ENCODE results near the gene SND1. TPM values are rescaled to one million over a fixed set of nuclear protein-coding genes. Genes with fewer than 3 reads are reported as not detected.

The SND1 gene
- total and polyA plus RNA-seq, 9 donors = 88.3 to 125 (median 97.7) TPM

DNA sequence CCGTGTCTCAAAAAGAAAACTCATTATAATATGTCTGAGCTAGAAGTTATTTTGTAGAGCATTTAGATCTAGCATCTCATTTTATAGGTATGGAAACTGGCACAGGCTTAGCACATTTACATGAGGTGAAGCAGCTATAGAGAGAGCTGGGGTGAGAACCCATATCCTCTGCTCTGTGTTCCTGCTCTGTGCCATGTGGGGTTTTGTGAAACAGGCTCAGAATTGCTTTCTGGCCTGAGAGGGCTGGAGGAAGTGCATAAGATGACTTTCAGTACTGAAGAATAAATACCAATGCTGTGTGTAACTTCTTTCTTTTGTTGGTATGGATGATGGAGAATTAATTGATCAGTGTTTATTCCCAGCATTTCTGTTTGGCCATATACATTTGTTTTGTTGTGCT, 220.1 kb downstream of the SND1 start:
- WGBS (ENCODE audit: insufficient coverage) = no CpG with 5 or more reads among the region's 1 CpG
- Histone ChIP-seq H3K36me3 (ENCODE audit: control insufficient read depth, insufficient read depth, low read length) (no peaks in the 10 kb centered on the region), H3K9me3 (replicated peaks; ENCODE audit: control insufficient read depth, low read depth, low read length) (no peaks in the 10 kb centered on the region), H3K27me3 (ENCODE audit: control insufficient read depth, insufficient read depth, low read length) (no peaks in the 10 kb centered on the region), H3K27ac (ENCODE audit: low read length) (no peak overlapping the region), H3K4me1 (ENCODE audit: control insufficient read depth, insufficient read depth, low read length) (no peaks in the 10 kb centered on the region), H3K4me3 (ENCODE audit: low read length) (no peak overlapping the region)
- DNase-seq = no peak

DNA sequence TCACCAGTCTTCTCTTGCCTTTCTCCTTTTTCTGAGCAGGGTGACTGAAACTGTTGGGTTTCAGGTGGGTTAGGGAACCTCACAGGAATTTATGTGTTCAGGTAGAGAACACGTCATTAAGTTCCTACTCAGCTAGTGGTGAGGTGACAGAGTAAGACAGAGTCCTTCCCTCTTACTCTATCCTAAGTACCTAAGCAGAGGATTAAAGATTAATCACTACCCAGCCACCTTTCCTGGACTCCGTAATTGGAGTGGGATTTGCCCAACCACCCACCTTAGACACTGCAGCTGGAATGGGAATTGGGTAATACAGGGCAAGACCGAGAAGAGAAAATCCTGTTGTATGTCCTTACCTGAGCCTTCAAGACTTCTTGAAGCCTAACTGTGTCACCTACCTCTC, 221.2 kb downstream of the SND1 start:
- no peaks in the 10 kb centered on the region for H3K27me3 ChIP-seq (ENCODE audit: control insufficient read depth, insufficient read depth, low read length)
- H3K27ac ChIP-seq (ENCODE audit: low read length) = no peak overlapping the region
- no peak overlapping the region for H3K4me3 ChIP-seq (ENCODE audit: low read length)
- no peaks in the 10 kb centered on the region for H3K9me3 ChIP-seq (replicated peaks; ENCODE audit: control insufficient read depth, low read depth, low read length)
- H3K4me1 ChIP-seq (ENCODE audit: control insufficient read depth, insufficient read depth, low read length) = no peaks in the 10 kb centered on the region
- WGBS (ENCODE audit: insufficient coverage) = no CpG with 5 or more reads among the region's 3 CpGs
- DNase-seq = no peak
- no peaks in the 10 kb centered on the region for H3K36me3 ChIP-seq (ENCODE audit: control insufficient read depth, insufficient read depth, low read length)

DNA sequence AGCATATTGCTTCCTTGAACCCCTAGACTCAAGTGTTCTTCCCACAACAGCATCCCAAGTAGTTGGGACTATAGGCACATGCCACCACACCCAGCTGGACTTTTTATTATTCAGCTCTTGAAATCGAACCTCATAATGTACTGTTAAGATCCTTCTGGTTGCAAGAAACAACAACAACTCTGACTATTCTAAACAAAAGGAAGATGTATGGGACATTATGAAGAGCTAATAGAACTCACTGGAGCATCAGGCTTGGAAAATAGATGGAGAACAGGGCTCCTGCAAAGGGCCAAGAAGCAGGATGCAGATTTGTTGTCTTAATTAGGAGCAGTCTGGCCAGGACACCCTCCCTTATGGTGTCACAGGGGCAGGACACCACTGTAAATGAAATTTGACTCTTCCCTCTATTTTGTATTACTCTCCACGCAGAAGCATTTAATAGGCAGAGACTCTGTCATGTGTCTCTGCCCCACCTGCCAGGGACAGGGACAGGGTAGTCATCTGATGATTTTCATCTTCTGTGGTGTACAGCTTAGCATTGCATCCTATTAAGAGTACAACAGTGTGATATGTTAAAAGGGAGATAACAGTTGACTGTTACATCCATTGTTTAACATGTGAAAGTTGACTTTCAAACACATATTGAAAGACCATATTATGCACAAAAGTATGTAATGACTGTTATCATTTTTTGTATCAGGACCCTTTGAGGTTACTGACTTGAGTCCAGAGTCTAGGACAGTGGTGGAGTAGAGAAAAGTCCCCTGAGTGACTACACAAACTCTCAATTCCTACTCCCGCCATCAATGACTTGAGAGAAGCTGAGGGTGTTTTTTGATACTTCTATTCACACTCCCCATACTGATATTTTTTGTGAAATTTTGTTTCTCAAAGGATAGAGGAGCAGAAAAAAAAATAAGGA, 222.0 kb downstream of the SND1 start:
- Histone ChIP-seq H3K4me1 (ENCODE audit: control insufficient read depth, insufficient read depth, low read length) (no peaks in the 10 kb centered on the region), H3K27ac (ENCODE audit: low read length) (no peak overlapping the region), H3K36me3 (ENCODE audit: control insufficient read depth, insufficient read depth, low read length) (no peaks in the 10 kb centered on the region), H3K27me3 (ENCODE audit: control insufficient read depth, insufficient read depth, low read length) (no peaks in the 10 kb centered on the region), H3K4me3 (ENCODE audit: low read length) (no peak overlapping the region), H3K9me3 (replicated peaks; ENCODE audit: control insufficient read depth, low read depth, low read length) (no peaks in the 10 kb centered on the region)
- no CpG with 5 or more reads among the region's 3 CpGs for WGBS (ENCODE audit: insufficient coverage)
- DNase-seq = no peak

DNA sequence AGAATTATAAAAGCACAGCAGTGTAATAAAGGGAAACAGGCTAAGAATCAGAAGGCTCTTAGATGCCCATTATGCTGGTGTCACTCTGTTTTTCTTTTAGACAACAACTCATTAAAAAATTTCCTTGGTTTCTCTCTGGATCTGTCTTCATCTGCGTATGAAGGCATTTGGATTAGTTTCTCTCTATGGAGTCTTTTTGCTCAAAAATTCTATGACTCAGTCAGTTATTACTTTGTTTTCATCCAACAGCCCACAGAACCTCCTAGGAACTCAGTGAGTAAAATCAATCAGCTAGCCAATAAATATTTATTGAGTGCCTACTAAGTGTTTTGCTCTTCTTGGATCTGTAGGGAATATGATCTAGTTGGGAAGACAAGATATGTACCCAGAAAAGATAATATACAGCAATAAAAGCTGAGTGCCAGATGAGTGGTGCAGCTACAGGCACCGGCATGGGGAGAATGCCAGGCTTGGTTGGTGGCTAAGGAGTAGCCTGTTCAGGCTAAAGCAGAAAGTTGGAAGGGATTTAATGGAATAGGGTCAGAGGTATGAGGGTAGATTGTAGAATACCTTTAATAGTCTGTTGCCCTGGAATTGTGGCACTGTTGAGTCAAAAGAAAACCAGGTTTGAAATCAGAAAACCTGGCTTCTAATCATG, 223.1 kb downstream of the SND1 start:
- H3K4me1 ChIP-seq (ENCODE audit: control insufficient read depth, insufficient read depth, low read length) = no peaks in the 10 kb centered on the region
- no peak overlapping the region for H3K4me3 ChIP-seq (ENCODE audit: low read length)
- WGBS (ENCODE audit: insufficient coverage) = 100% methylated on average over 1 of the region's 2 CpGs
- H3K9me3 ChIP-seq (replicated peaks; ENCODE audit: control insufficient read depth, low read depth, low read length) = no peaks in the 10 kb centered on the region
- H3K27me3 ChIP-seq (ENCODE audit: control insufficient read depth, insufficient read depth, low read length) = no peaks in the 10 kb centered on the region
- no peak for DNase-seq
- H3K27ac ChIP-seq (ENCODE audit: low read length) = no peak overlapping the region
- H3K36me3 ChIP-seq (ENCODE audit: control insufficient read depth, insufficient read depth, low read length) = no peaks in the 10 kb centered on the region

DNA sequence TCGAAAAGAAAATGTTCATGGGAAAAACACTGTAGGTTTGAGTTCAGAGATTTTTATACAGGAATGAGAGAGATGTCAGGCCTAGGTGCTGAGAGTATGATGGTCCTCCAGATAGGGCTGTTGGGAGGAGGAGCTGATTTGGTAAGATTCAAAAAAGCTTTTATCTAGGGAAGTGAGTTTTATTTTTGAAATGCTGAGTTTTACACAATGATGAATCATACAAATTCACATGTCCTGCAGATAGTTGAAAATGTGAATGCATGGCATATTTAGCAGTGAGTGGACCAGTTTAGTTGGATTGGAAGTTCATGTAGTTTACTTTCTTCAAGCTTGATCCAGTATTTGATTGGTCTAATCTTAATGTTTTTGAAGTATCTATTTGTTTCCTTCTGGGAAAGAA, 224.4 kb downstream of the SND1 start:
- WGBS (ENCODE audit: insufficient coverage) = 89% methylated on average over 1 of the region's 1 CpG
- Histone ChIP-seq H3K36me3 (ENCODE audit: control insufficient read depth, insufficient read depth, low read length) (no peaks in the 10 kb centered on the region), H3K9me3 (replicated peaks; ENCODE audit: control insufficient read depth, low read depth, low read length) (no peaks in the 10 kb centered on the region), H3K4me1 (ENCODE audit: control insufficient read depth, insufficient read depth, low read length) (no peaks in the 10 kb centered on the region), H3K27ac (ENCODE audit: low read length) (no peak overlapping the region), H3K27me3 (ENCODE audit: control insufficient read depth, insufficient read depth, low read length) (no peaks in the 10 kb centered on the region), H3K4me3 (ENCODE audit: low read length) (no peak overlapping the region)
- DNase-seq = no peak

DNA sequence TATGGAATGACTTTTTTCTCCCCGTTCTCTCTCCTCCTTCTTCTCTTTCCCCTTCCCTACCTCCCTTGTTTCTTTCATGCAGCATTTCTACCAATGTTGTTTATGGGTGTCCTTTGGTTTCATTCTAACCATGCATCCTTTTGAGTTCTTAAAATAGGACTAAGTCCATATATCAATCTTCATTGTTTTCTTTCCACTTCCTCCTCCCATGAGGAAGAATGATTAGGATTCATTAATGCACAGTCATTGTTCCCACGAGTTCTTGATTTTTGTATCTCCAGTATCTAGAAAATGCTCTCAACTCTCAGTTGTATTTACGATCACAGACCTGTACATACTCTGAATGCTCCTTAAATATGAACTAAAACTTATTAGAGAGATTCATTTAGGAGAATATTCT, 226.0 kb downstream of the SND1 start:
- Histone ChIP-seq H3K27ac (ENCODE audit: low read length) (no peak overlapping the region), H3K36me3 (ENCODE audit: control insufficient read depth, insufficient read depth, low read length) (no peaks in the 10 kb centered on the region), H3K9me3 (replicated peaks; ENCODE audit: control insufficient read depth, low read depth, low read length) (no peaks in the 10 kb centered on the region), H3K4me3 (ENCODE audit: low read length) (no peak overlapping the region), H3K27me3 (ENCODE audit: control insufficient read depth, insufficient read depth, low read length) (no peaks in the 10 kb centered on the region), H3K4me1 (ENCODE audit: control insufficient read depth, insufficient read depth, low read length) (no peaks in the 10 kb centered on the region)
- no peak for DNase-seq
- WGBS (ENCODE audit: insufficient coverage) = no CpG with 5 or more reads among the region's 3 CpGs

DNA sequence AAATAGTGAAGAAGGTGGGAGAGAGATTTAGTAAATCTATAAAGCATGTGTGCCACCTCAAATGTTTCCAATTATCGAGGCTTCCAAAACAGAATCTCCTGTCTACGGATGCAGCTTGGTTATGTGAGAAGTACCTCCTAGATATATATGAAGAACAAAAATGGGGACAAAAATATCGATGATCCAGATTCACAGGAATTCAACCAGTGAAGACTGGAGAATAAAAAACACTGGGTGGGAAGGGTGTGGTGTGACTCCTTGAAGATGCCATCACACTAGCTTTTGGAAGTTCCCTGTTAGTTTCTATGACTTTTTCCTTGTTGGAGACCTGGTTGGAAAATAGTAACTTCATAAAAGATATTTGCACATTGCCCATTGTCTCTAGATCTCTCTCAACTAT, 226.8 kb downstream of the SND1 start:
- no CpG with 5 or more reads among the region's 3 CpGs for WGBS (ENCODE audit: insufficient coverage)
- Histone ChIP-seq H3K27me3 (ENCODE audit: control insufficient read depth, insufficient read depth, low read length) (no peaks in the 10 kb centered on the region), H3K4me1 (ENCODE audit: control insufficient read depth, insufficient read depth, low read length) (no peaks in the 10 kb centered on the region), H3K4me3 (ENCODE audit: low read length) (no peak overlapping the region), H3K36me3 (ENCODE audit: control insufficient read depth, insufficient read depth, low read length) (no peaks in the 10 kb centered on the region), H3K9me3 (replicated peaks; ENCODE audit: control insufficient read depth, low read depth, low read length) (no peaks in the 10 kb centered on the region), H3K27ac (ENCODE audit: low read length) (no peak overlapping the region)
- DNase-seq = no peak

DNA sequence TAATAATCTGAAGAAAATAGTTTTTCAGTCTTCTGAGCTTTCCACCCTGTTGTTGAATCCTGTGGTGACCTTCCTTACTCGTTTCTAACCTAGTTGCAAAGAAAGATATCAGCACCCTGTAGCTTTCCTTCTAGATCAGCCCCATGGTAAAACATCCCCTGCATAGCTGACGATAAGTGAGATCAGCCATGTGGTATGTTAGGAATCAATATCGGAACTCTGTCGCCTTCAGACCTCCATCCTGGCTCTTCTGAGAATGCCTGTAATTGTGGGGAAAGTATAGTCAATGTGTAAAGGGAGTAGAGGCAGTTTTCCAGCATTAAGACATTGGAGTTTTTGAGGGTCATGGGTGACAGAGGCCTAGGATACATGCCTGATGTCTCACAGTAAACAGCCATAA, 227.4 kb downstream of the SND1 start:
- 90% methylated on average over 3 of the region's 4 CpGs for WGBS (ENCODE audit: insufficient coverage)
- Histone ChIP-seq H3K27ac (ENCODE audit: low read length) (no peak overlapping the region), H3K4me3 (ENCODE audit: low read length) (no peak overlapping the region), H3K9me3 (replicated peaks; ENCODE audit: control insufficient read depth, low read depth, low read length) (no peaks in the 10 kb centered on the region), H3K36me3 (ENCODE audit: control insufficient read depth, insufficient read depth, low read length) (no peaks in the 10 kb centered on the region), H3K4me1 (ENCODE audit: control insufficient read depth, insufficient read depth, low read length) (peaks cover 2% of the 10 kb centered on the region), H3K27me3 (ENCODE audit: control insufficient read depth, insufficient read depth, low read length) (no peaks in the 10 kb centered on the region)
- DNase-seq = no peak

DNA sequence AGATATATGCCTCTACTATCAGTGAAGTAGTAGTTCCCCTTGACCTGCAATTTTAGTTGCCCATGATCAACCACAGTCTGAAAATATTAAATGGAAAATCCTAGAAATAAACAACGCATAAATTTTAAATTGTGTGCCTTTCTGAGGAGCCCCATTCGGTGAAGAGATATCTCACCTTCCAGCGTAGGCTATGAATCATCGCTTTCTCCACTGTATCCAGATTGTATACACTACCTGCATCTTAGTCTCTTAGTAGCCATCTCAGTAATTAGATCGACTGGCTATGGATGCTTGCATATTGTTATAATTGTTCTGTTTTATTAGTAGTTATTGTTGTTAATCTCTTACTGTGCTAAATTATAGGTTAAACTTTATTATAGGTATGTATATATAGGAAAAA, 227.9 kb downstream of the SND1 start:
- WGBS (ENCODE audit: insufficient coverage) = 97% methylated on average over 4 of the region's 5 CpGs
- H3K4me1 ChIP-seq (ENCODE audit: control insufficient read depth, insufficient read depth, low read length) = peaks cover 6% of the 10 kb centered on the region
- no peaks in the 10 kb centered on the region for H3K9me3 ChIP-seq (replicated peaks; ENCODE audit: control insufficient read depth, low read depth, low read length)
- no peaks in the 10 kb centered on the region for H3K36me3 ChIP-seq (ENCODE audit: control insufficient read depth, insufficient read depth, low read length)
- DNase-seq = no peak
- no peaks in the 10 kb centered on the region for H3K27me3 ChIP-seq (ENCODE audit: control insufficient read depth, insufficient read depth, low read length)
- H3K4me3 ChIP-seq (ENCODE audit: low read length) = no peak overlapping the region
- H3K27ac ChIP-seq (ENCODE audit: low read length) = no peak overlapping the region

DNA sequence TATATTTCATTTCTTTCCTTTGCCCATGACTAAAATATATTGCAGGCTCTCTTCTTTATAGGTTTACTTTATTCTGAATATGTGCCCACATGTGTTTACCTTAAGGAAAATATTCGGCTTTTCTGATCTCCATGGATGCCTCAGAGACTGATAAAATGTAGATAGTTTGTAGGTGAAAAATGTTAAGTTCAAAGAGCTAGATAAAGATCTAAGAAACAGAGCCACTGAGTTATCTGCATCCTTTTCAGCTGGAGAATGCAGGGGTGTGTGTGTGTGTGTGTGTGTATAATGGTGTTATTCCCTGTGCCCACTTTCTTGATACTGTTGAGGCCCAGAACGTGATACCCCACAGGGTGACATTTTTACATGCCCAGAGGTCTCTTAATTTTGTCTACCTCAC, 228.5 kb downstream of the SND1 start:
- Histone ChIP-seq H3K4me3 (ENCODE audit: low read length) (no peak overlapping the region), H3K4me1 (ENCODE audit: control insufficient read depth, insufficient read depth, low read length) (peaks cover 9% of the 10 kb centered on the region), H3K27me3 (ENCODE audit: control insufficient read depth, insufficient read depth, low read length) (no peaks in the 10 kb centered on the region), H3K27ac (ENCODE audit: low read length) (no peak overlapping the region), H3K36me3 (ENCODE audit: control insufficient read depth, insufficient read depth, low read length) (no peaks in the 10 kb centered on the region), H3K9me3 (replicated peaks; ENCODE audit: control insufficient read depth, low read depth, low read length) (no peaks in the 10 kb centered on the region)
- no peak for DNase-seq
- WGBS (ENCODE audit: insufficient coverage) = 29% methylated on average over 1 of the region's 2 CpGs

Data from muscle of leg (tissue), 11 donors.